HG03432 (cell line): ENCODE results near the gene C6.

Experiments
- ATAC-seq: cut with Tn5 transposase; IDR thresholded peaks from one replicate; pipeline ENCODE4 v1.9.1; 2021; ENCODE audit warnings: mild to moderate bottlenecking, moderate library complexity; ENCODE audit not compliant: unreplicated experiment

Gene C6

DNA sequence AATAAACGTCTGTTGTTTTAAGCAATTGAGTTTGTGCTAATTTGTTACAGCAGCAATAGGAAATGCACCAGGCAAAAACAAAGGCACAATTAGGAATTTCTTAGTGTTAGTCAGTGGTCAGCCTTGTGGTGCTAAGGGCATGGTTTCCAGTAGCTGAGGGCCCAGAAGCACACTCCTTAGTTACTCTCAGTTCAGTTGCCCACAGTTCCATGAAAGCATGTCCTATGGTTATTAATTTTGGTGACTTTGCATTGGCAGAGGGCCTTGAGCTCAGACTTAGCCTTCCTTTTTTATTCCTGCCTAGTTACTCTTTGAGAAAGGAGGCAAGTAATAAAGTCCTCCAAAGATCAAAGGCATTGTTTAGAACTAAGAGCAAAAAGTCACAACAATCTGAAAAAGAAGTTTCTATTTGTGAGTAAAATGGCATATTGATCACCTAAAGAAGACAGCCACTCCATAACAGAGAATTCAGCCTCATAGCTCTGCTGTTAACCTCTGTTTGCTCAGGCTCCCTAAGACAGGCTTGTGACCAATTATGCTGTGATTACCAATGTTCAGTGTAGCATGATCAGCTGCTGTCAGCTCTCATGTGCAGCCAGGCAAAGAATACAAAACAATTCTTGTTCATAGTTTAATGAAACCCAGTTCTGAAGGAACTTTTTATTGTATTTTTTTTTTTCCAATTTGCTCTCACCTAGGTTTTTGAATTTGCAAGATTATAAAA is 85.2 kb downstream of the C6 start:
- no peak for ATAC-seq

DNA sequence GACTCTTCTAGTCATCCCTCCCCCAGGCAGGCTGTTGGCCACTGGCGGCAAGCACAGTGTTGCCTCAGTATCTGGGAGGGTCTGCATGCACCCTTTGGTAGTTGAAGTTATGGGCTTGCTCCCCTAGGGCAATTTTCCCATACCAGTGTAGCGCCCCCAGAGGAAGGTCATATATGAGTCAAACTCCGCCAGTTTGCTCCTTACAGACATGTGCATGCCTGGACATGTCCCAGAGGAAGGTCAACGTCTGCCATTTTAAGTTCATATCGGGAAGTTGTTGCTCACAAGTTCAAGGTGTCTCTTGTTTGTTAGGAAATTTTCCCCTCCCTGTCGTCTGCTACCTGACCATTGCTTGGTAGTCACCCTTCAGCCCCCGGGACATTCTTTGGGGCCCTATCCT is 90.9 kb downstream of the C6 start:
- no peak for ATAC-seq

DNA sequence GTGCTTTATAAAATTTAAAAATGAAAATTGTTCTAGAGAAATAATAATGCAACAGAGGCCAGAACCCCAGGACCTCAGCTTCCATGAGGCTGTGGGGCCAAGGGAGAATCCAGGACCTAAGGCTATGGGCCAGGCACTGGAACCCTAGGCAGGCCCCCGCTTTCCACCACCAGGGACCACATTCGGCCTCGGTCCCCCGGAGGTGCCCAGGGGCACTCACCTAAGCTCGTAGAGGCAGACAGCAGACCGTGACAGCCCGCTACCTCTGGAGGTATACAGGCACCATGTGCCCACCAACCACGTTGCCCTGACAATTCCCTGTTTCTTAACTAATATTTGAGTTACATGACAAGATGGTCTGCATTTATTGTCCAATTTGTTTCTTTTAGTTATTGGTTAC is 92.7 kb downstream of the C6 start:
- no peak for ATAC-seq

DNA sequence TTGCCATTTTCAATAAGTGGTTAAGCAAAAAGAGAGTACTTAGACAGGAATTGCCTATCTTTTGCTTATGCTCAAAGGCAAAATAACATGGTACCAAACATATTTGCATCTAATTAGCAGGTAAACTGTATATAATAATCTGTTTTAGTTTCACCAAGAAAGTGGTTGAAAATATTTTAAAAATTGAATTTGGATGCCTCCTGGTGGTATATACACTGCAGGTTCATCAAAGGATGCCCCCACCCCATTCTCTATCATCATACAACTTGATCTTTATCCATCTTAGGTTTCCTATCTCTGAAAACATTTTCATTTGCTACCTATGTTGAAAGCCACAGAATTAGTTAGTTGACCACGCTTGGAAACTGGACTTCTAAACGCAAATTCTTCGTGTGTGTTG is 95.2 kb downstream of the C6 start:
- no peak for ATAC-seq

DNA sequence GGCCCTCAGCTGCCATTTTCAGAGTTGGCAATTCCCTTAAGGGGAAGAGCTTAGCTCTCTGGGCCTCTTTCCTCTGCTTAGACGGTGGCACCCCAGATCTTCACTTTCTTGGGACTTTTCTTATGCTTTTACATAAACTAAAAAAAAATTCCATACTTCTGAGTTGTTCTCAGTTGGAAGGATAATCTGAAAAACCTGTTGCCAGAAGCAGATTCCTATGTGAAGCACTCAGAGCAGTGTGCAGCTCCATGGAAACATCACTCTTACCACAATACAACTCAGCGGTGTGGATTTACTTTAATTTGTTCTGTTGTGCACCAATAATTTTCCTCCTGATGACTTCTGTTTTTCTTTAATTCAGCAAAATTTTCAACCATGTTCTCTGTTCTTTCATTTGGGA is 98.1 kb downstream of the C6 start:
- ATAC-seq: no peak

DNA sequence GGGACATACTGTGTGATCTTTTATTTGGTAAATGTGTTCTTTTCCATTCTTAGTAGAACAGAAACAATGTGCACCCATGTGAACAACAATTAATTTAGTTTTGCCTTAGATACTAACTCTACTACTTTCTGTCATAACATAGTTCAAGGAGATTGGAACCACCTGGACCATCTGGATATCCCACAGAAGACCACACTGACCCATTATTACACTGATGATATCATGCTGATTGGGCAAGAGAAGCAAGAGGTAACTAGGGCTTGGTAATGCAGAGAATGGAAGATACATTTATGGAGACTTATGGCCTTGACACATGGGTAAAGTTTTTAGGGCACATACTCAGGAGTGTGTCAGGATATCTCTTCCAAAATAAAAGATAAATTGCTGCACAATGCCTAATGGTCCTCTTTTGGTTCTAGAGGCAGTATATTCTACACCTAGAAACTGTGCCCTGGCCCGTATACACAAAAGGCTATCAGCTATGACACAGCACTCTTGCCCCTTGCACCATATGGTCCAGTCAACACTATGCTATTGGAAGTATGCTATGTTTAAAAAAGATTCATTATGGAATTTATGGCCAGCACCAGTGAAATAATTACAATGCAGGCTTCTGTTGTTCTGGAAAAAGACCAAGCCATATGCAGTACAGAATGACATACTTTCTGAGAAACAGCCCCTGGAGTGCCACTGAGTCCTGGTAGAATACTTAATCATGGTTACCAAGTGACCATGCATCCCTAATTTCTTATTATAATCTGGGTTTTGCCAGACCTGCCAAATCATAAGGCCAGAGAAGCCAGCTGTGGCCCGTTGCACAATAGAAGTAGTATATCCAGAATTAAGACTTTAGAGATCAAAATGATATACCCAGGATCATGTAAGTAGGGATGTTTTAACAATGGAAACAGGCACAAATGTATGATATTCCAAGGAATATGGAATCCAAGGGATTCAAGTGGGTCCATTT is 100.6 kb downstream of the C6 start:
- no peak for ATAC-seq

DNA sequence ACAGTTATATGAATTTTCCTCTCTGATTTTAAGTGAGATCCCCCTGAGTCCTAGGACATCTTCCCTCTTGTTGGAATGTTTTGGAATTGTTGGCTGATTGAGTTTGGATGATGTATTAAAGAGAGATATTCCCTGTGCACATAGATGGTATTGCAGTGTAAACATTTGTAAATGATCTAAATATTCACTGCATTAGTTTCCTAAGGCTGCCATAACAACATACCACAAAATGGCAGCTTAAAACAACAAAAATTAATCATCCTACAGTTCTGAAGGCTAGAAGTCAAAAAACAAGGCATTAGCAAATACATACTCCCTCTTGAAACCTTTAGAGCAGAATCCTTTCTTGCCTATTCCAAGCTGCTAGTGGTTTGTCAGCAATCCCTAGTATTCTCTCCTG is 104.1 kb downstream of the C6 start:
- no peak for ATAC-seq

DNA sequence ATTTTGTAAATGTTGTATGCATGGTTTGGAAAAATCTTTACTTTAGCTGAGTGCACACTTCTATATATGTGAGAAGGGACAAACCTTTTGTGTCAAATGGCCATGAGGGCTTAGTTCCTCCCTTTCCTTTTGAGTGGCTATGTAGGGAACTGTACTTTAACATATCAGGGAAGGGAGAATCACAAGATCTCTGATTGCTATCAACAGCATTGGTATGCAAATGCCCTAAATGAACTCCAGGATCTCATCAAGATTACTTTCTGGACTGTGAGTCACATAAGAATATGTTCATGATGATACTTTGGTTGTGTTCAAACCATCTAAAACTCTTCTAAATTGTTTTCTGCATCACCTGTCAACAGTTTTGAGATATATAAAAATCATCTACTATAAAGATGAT is 111.0 kb downstream of the C6 start:
- ATAC-seq: no peak

DNA sequence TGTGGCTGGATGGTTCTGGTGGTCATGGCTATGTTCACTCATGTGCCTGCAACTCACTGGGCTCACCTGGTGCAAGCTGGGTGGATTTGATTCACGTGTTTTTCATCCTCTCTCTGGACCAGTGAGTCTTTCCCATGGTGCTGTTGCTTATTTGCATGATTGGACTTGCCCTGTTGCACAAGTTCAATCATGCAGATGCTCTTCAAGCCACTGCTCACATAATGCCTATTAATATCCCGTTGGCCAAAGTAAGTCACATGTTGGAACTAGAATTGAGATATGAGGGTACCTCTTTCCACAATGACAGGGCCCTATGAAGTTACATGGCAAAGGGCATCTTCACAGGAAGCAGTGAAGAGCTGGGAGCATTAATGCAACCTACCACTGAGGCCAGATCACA is 115.7 kb downstream of the C6 start:
- ATAC-seq: no peak

DNA sequence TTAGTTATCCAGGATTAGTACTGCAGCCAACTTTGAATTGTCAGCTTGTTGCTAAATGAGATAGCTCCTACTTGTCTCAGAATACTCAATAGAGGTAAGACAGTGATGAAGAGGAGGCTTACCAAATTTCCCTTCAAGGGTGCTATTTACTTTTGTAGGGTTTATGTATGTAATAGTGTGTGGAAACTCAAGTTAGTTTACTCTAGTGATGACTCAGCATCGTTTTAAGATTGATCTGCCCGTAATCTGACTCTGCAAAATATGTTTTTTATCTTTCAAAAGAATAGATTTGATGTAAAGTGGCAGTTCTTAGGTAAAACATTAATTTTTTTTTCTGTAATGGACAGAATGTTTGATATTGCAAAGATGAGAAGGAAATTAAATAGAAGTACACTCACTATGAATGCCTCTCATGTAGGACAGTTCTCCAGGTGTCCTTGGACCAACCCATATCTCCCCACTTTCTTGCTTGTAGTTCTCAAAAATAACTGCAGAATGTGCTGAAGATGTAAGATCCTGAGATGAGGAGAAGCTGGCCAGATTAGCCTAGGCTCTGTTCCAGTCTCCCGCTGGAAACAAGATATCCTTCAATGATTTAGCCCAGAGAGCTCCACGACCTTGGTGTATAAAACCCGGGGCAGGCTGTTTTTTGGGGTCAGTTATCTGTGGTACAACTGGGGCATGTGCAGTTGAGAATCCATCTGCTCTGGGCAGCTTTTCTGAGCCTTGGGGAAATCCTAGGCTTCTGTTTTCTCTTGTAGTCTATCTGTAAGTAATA is 117.8 kb downstream of the C6 start:
- no peak for ATAC-seq

DNA sequence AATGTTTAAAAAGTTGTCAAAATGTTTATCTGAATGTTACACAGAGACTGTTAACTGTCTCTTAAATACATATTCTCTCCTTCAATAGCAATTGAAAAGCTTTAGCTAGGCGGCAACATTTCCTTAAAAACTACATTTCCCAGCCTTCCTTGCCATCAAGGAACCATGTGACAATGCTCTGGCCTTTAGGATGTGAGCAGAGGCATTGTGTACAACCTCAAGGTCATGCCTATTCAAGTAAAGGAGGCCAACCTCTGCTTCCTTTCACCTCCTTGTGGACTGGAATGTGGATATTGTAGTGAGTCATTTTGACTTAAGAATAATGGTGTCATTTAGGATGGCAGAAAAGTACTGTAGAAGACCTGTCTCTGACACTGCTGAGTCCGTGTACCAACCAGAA is 118.5 kb downstream of the C6 start:
- ATAC-seq: no peak

DNA sequence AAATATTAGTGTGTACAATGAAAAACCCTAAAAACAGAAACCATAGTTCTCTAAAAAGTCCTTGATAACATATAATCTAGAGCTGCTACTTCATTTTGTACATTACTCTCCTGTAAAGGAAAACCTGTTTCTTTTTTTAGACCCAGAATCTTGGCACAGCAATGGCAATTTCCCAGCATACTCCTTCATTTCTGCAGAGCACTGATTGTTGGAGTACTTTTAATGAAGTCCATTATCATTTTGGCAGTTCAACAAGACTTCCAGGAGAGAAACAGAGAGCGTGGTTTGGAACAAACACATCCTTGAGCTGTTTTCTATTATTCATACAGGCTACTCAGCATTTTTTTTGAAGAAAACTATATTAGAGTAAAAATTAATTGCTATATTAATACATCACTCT is 119.5 kb downstream of the C6 start:
- ATAC-seq: no peak
